Right atrium auricular region (tissue), 2 donors: ENCODE measurements around the gene PRDM11. TPM values are rescaled to one million over a fixed set of nuclear protein-coding genes. Genes with fewer than 3 reads are reported as not detected.

Experiments
- DNase-seq: peaks from one replicate; pipeline ENCODE4 v3.0.0-alpha.2; 2019; ENCODE audit warnings: low spot score
- H3K27ac ChIP-seq, 2 donors: fragments of 200-600 bp; sonication (generic); 1 replicate in 1 of 2; 2 replicates in 1 of 2; pipeline ENCODE4 v1.5.1; 2016 to 2019
- H3K27me3 ChIP-seq, 2 donors: fragments of 200-600 bp; sonication (generic); one replicate each; pipeline versions ENCODE4 v1.5.1 to v1.6.0; 2017 to 2019
- H3K36me3 ChIP-seq: fragments of 200-600 bp; sonication (generic); one replicate; pipeline ENCODE4 v1.5.1; 2016
- H3K4me1 ChIP-seq, 2 donors: fragments of 200-600 bp; sonication (generic); one replicate each; pipeline versions ENCODE4 v1.5.1 to v1.6.0; 2017 to 2019
- H3K4me3 ChIP-seq, 2 donors: fragments of 200-600 bp; sonication (generic); 1 replicate in 1 of 2; 2 replicates in 1 of 2; pipeline ENCODE4 v1.5.1; 2017 to 2019; ENCODE audit warnings: mild to moderate bottlenecking in 1 of 2, moderate library complexity in 1 of 2
- H3K9me3 ChIP-seq, 2 donors: fragments of 200-600 bp; sonication (generic); one replicate each; pipeline ENCODE4 v1.5.1; 2019
- CTCF ChIP-seq, 2 donors: fragments of 200-600 bp; sonication (generic); IDR thresholded peaks; one replicate each; pipeline ENCODE4 v1.5.1; 2019; ENCODE audit warnings: antibody characterized with exemption in 2 of 2
- total RNA-seq, 2 donors: library from RNA; depleted of rRNA; stranded (reverse); fragments of >200 nt; gene quantifications; one replicate each; pipeline ENCODE4 v1.1.0, GENCODE V29; 2016

Gene PRDM11
- total RNA-seq, 2 donors from 2014 or later = 13.5 to 27.6 TPM

GRCh38 chr11:45106440-45106839 is 40.0 kb upstream of the PRDM11 start:
- Histone ChIP-seq H3K4me3 (no peak overlapping the region), H3K36me3 (no peaks in the 10 kb centered on the region), H3K27ac (no peak overlapping the region), H3K27me3 (no peaks in the 10 kb centered on the region), H3K4me1 (peaks cover 0 to 19% of the 10 kb centered on the region in 2 donors), H3K9me3 (no peaks in the 10 kb centered on the region)
- DNase-seq = no peak
- no peak for TF ChIP-seq CTCF (IDR thresholded peaks at IDR 0.05)

- H3K9me3 ChIP-seq = no peaks in the 10 kb centered on the region
- H3K27me3 ChIP-seq = no peaks in the 10 kb centered on the region
- no peaks in the 10 kb centered on the region for H3K36me3 ChIP-seq
- peaks cover 0 to 19% of the 10 kb centered on the region in 2 donors for H3K4me1 ChIP-seq
- no peak for TF ChIP-seq CTCF (IDR thresholded peaks at IDR 0.05)
- no peak overlapping the region for H3K27ac ChIP-seq
- peak; percentile 47 for DNase-seq
- no peak overlapping the region for H3K4me3 ChIP-seq
These were observed 39.4 kb upstream of the PRDM11 start for GRCh38 chr11:45107029-45107428.

GRCh38 chr11:45108070-45109064 is 38.1 kb upstream of the PRDM11 start:
- H3K4me1 ChIP-seq = peaks cover 0 to 7% of the 10 kb centered on the region in 2 donors
- no peak for TF ChIP-seq CTCF (IDR thresholded peaks at IDR 0.05)
- DNase-seq = no peak

GRCh38 chr11:45109400-45109799 is 37.0 kb upstream of the PRDM11 start:
- Histone ChIP-seq H3K27me3 (no peaks in the 10 kb centered on the region), H3K27ac (no peak overlapping the region), H3K4me1 (peaks cover 0 to 6% of the 10 kb centered on the region in 2 donors), H3K36me3 (no peaks in the 10 kb centered on the region), H3K9me3 (peaks cover 0 to 2% of the 10 kb centered on the region in 2 donors), H3K4me3 (no peak overlapping the region)
- no peak for DNase-seq
- no peak for TF ChIP-seq CTCF (IDR thresholded peaks at IDR 0.05)

More at GRCh38 chr11:45108070-45109064, 38.1 kb upstream of the PRDM11 start:
- Histone ChIP-seq H3K27ac (no peak overlapping the region), H3K9me3 (no peaks in the 10 kb centered on the region), H3K36me3 (no peaks in the 10 kb centered on the region), H3K27me3 (no peaks in the 10 kb centered on the region), H3K4me3 (no peak overlapping the region)

GRCh38 chr11:45110562-45110961 is 35.9 kb upstream of the PRDM11 start:
- no peak overlapping the region for H3K27ac ChIP-seq
- no peaks in the 10 kb centered on the region for H3K27me3 ChIP-seq
- TF ChIP-seq CTCF (IDR thresholded peaks at IDR 0.05) = peak; percentile 60 to 87
- H3K4me1 ChIP-seq = peaks cover 0 to 2% of the 10 kb centered on the region in 2 donors
- peaks cover 0 to 12% of the 10 kb centered on the region in 2 donors for H3K9me3 ChIP-seq
- H3K4me3 ChIP-seq = no peak overlapping the region
- H3K36me3 ChIP-seq = no peaks in the 10 kb centered on the region
- DNase-seq = no peak
